Measurements from ENCODE around the gene C5.
A peak's percentile ranks its signal among the peaks of the same experiment; 100 is the strongest.
"Not testable (repeated sequence)": the region's sequence is repeated elsewhere in the genome, so short reads cannot be mapped to it uniquely, and the experiment has no call there.

C5 gene

GRCh38 chr9:121050128-121050988 is at the start of gene C5:
C5 (minus strand) TSS chr9:121050275; CDS start chr9:121050246, 29 bp downstream.
- no peaks in the 10 kb centered on the region for H3K4me1 ChIP-seq (ENCODE audit: insufficient read depth, low read length)
- H3K4me3 ChIP-seq (ENCODE audit: low read length): no peak within 1 kb of the TSS
- no peaks in the 10 kb centered on the region for H3K36me3 ChIP-seq (ENCODE audit: insufficient read depth, low read length)
- no peaks in the 10 kb centered on the region for H3K9me3 ChIP-seq (ENCODE audit: low read length)
- H3K27me3 ChIP-seq (ENCODE audit: insufficient read depth, low read length): no peaks in the 10 kb centered on the region
- H2AFZ ChIP-seq (ENCODE audit: low read depth, low read length): no peak within 1 kb of the TSS

- no peak overlapping the region for H3K4me3 ChIP-seq (ENCODE audit: low read length)
- H2AFZ ChIP-seq (ENCODE audit: low read depth, low read length): no peak overlapping the region
- H3K27me3 ChIP-seq (ENCODE audit: insufficient read depth, low read length): no peaks in the 10 kb centered on the region
- H3K4me1 ChIP-seq (ENCODE audit: insufficient read depth, low read length): no peaks in the 10 kb centered on the region
- H3K36me3 ChIP-seq (ENCODE audit: insufficient read depth, low read length): peaks cover 33% of the 10 kb centered on the region
- peaks cover 10% of the 10 kb centered on the region for H3K9me3 ChIP-seq (ENCODE audit: low read length)
These were observed 48.6 kb upstream of the C5 start for GRCh38 chr9:121098567-121099198.

- H3K4me3 ChIP-seq (ENCODE audit: low read length): no peak overlapping the region
- no peaks in the 10 kb centered on the region for H3K27me3 ChIP-seq (ENCODE audit: insufficient read depth, low read length)
- H3K9me3 ChIP-seq (ENCODE audit: low read length): peaks cover 10% of the 10 kb centered on the region
- no peak overlapping the region for H2AFZ ChIP-seq (ENCODE audit: low read depth, low read length)
- H3K4me1 ChIP-seq (ENCODE audit: insufficient read depth, low read length): no peaks in the 10 kb centered on the region
- peaks cover 49% of the 10 kb centered on the region for H3K36me3 ChIP-seq (ENCODE audit: insufficient read depth, low read length)
These were observed 45.0 kb upstream of the C5 start for GRCh38 chr9:121095057-121095456.

GRCh38 chr9:121090743-121091142 is 40.7 kb upstream of the C5 start:
- not testable (repeated sequence) for H2AFZ ChIP-seq (ENCODE audit: low read depth, low read length); H3K4me3 ChIP-seq (ENCODE audit: low read length); H3K27me3 ChIP-seq (ENCODE audit: insufficient read depth, low read length); H3K4me1 ChIP-seq (ENCODE audit: insufficient read depth, low read length); H3K9me3 ChIP-seq (ENCODE audit: low read length)
- peaks cover 31% of the 10 kb centered on the region for H3K36me3 ChIP-seq (ENCODE audit: insufficient read depth, low read length)

DNA sequence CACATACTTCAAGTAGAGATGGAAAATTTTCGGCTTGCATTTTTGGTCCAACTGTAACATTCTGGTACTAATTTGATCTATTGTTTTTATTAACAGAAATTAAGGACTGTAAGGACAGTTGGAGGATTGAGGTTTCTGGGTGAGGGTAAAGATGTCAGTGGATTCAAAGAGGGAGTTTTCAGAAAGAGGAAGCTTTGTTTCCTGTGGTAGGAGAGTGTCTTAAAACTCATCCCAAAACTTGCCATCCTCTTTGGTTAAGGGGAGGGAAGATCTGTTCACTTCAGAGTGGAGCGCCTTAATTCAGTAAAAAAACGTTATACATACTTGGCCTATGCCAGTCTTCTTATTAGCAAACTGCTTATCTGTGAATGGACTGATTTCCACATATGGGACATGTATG is 38.5 kb upstream of the C5 start:
- Histone ChIP-seq H3K36me3 (ENCODE audit: insufficient read depth, low read length) (peaks cover 23% of the 10 kb centered on the region), H3K27me3 (ENCODE audit: insufficient read depth, low read length) (no peaks in the 10 kb centered on the region), H3K4me3 (ENCODE audit: low read length) (no peak overlapping the region), H3K4me1 (ENCODE audit: insufficient read depth, low read length) (no peaks in the 10 kb centered on the region), H2AFZ (ENCODE audit: low read depth, low read length) (no peak overlapping the region), H3K9me3 (ENCODE audit: low read length) (no peaks in the 10 kb centered on the region)

GRCh38 chr9:121085661-121086060 is 35.6 kb upstream of the C5 start:
- no peaks in the 10 kb centered on the region for H3K9me3 ChIP-seq (ENCODE audit: low read length)
- no peaks in the 10 kb centered on the region for H3K4me1 ChIP-seq (ENCODE audit: insufficient read depth, low read length)
- peaks cover 33% of the 10 kb centered on the region for H3K36me3 ChIP-seq (ENCODE audit: insufficient read depth, low read length)
- no peak overlapping the region for H2AFZ ChIP-seq (ENCODE audit: low read depth, low read length)
- H3K4me3 ChIP-seq (ENCODE audit: low read length): no peak overlapping the region
- no peaks in the 10 kb centered on the region for H3K27me3 ChIP-seq (ENCODE audit: insufficient read depth, low read length)

DNA sequence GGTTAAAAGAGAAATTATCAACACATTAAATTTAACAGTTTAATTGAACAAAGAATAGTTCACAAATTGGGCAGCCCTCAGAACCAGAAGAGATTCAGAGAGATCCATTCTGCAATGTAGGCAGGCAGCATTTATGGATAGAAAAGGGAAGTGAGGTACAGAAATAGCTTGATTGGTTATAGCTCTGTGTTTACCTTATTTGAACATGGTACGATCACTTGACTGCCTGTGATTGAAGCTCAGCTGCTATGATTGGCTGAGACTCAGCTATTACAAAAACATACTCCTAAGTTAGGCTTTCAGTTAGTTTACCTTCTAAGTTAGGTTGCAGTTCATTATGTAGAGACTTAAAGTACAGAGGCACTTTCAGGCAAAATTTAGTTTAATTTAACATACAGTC is 32.0 kb upstream of the C5 start:
- Histone ChIP-seq H3K4me3 (ENCODE audit: low read length) (no peak overlapping the region), H3K9me3 (ENCODE audit: low read length) (no peaks in the 10 kb centered on the region), H3K4me1 (ENCODE audit: insufficient read depth, low read length) (no peaks in the 10 kb centered on the region), H3K36me3 (ENCODE audit: insufficient read depth, low read length) (peaks cover 30% of the 10 kb centered on the region), H2AFZ (ENCODE audit: low read depth, low read length) (no peak overlapping the region), H3K27me3 (ENCODE audit: insufficient read depth, low read length) (no peaks in the 10 kb centered on the region)

DNA sequence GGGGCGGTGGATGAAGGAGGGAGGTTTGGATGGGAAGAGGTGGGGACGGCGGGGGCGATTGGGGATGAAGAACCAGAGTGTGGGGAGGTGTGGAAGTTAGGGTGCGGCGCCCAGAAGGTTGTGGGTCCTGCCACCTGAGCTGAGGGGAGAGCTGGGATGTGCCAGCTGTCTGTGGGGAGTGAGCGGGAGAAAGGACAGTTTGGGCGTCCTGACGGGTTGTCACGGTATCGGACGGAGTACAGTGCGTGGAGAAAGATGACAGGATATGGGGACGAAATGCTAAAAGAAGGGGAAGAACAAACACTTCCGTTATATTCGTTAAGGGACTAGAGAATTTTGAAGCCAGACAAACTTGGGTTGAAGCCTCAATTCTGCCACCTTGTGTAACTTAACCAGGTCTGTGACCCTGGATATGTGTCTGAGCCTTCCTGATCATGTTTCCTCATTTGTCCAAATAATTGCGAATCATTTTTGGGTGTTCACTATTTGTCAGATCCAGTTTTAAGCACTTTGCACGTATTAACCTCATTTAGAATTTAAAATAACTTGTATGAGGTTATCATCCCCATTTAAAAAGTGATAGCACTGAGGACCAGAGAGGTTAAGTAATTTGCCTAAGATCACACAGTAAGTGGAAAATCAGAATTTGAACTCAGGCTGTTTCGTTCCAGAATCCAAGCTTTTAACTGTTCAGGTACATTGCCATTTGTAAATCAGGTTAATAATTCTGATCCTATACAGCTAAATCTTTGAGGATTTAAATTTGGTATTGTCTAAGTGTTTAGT is 25.4 kb upstream of the C5 start:
- Histone ChIP-seq H3K4me1 (ENCODE audit: insufficient read depth, low read length) (peaks cover 7% of the 10 kb centered on the region), H3K36me3 (ENCODE audit: insufficient read depth, low read length) (no peaks in the 10 kb centered on the region), H3K4me3 (ENCODE audit: low read length) (peak overlapping the region; percentile 71), H3K27me3 (ENCODE audit: insufficient read depth, low read length) (no peaks in the 10 kb centered on the region), H2AFZ (ENCODE audit: low read depth, low read length) (peak overlapping the region; percentile 85), H3K9me3 (ENCODE audit: low read length) (no peaks in the 10 kb centered on the region)

GRCh38 chr9:121074370-121075250 is 24.5 kb upstream of the C5 start, which contains the start of gene CNTRL:
CNTRL (plus strand) TSS chr9:121074955; CDS start chr9:121088327, 13,372 bp downstream.
- Histone ChIP-seq H3K4me1 (ENCODE audit: insufficient read depth, low read length) (peaks cover 7% of the 10 kb centered on the region), H3K4me3 (ENCODE audit: low read length) (peak within 1 kb of the TSS; percentile 71), H3K36me3 (ENCODE audit: insufficient read depth, low read length) (no peaks in the 10 kb centered on the region), H3K9me3 (ENCODE audit: low read length) (peaks cover under 1% of the 10 kb centered on the region), H2AFZ (ENCODE audit: low read depth, low read length) (peak within 1 kb of the TSS; percentile 85), H3K27me3 (ENCODE audit: insufficient read depth, low read length) (no peaks in the 10 kb centered on the region)

DNA sequence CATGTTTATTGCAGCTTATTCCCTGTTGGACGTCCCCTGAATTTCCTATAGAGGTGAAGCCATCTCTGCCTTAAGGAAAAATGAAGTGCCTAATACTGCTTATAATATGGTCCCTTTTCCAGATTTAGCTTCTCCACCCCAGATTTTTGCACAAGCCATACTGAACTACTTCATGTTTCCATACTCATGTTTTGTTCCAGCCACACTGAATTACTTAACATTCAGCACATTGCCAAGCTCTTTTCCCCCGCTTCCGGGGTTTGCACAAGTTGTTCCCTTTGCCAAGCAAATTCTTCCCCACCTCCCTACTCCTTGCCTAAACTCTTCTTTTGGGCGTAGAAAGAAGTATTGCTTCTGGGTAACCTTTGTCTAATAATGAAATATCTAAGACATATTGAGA is 23.0 kb upstream of the C5 start:
- Histone ChIP-seq H3K9me3 (ENCODE audit: low read length) (peaks cover 2% of the 10 kb centered on the region), H2AFZ (ENCODE audit: low read depth, low read length) (no peak overlapping the region), H3K4me1 (ENCODE audit: insufficient read depth, low read length) (peaks cover 7% of the 10 kb centered on the region), H3K27me3 (ENCODE audit: insufficient read depth, low read length) (no peaks in the 10 kb centered on the region), H3K36me3 (ENCODE audit: insufficient read depth, low read length) (no peaks in the 10 kb centered on the region), H3K4me3 (ENCODE audit: low read length) (no peak overlapping the region)

DNA sequence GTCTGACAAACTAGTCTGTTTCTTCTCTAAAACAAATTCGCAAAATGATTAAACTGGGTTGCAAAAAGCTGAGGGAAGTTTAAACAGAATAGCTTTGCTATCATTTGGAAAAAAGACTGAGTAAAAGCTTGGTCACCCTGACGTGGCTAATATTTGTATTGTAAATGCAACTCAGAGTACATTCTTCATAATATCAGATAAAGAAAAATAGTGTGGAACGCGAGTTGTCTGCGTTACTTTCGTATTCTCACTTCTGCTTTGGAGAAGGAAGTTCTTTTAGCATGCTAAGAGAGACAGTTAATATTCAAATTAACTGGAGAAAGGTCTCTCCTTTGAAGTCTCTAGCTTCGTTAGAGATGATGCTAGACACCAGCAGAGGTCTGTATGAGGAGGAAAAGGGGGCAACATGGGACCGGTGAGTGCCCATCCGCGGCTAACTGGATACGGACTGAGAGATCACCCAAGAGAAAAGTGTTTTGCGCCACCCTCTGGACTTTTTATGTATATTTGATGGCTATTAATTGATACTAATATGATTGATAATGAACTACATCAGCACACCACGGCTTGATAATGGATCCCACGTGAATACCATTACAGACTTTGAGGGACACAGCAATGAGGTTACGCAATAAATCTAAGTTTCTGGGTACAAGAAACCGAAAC is 21.8 kb upstream of the C5 start:
- no peaks in the 10 kb centered on the region for H3K36me3 ChIP-seq (ENCODE audit: insufficient read depth, low read length)
- no peak overlapping the region for H2AFZ ChIP-seq (ENCODE audit: low read depth, low read length)
- peaks cover 7% of the 10 kb centered on the region for H3K4me1 ChIP-seq (ENCODE audit: insufficient read depth, low read length)
- H3K4me3 ChIP-seq (ENCODE audit: low read length): no peak overlapping the region
- no peaks in the 10 kb centered on the region for H3K27me3 ChIP-seq (ENCODE audit: insufficient read depth, low read length)
- peaks cover 4% of the 10 kb centered on the region for H3K9me3 ChIP-seq (ENCODE audit: low read length)

GRCh38 chr9:121071370-121071755 is 21.3 kb upstream of the C5 start:
- no peak overlapping the region for H3K4me3 ChIP-seq (ENCODE audit: low read length)
- no peaks in the 10 kb centered on the region for H3K27me3 ChIP-seq (ENCODE audit: insufficient read depth, low read length)
- no peaks in the 10 kb centered on the region for H3K36me3 ChIP-seq (ENCODE audit: insufficient read depth, low read length)
- peaks cover 7% of the 10 kb centered on the region for H3K4me1 ChIP-seq (ENCODE audit: insufficient read depth, low read length)
- H2AFZ ChIP-seq (ENCODE audit: low read depth, low read length): no peak overlapping the region
- H3K9me3 ChIP-seq (ENCODE audit: low read length): peaks cover 4% of the 10 kb centered on the region
